ENCODE data around the gene CYTH1. TPM values are rescaled to one million over a fixed set of nuclear protein-coding genes. Genes with fewer than 3 reads are reported as not detected.

The CYTH1 gene
- total and polyA plus RNA-seq, 10 of the 15 experiments (the other 5 are each of a cell fraction or from before 2014, with no cell fraction given) = 6.6 to 188 (median 145) TPM

DNA sequence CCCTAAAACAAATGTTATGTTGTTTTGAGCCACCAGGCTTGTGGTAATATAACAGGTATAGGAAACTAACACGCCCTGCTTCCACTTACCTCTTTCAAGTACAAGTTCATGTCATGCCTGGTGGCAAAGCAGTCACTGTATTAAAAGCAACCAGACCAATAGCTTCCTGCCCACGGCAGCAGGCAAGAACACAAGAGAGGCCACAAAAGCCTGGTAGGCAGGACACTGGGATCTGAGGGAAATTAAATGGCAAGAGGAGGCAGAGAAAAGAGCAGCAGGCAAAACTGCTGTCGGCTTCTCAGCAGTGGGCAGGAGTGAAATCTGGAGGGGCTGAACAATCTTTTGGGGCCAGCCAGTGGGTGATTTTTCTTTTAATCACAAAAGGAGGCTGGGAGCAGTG, 2.2 kb downstream of the CYTH1 start (continued):
- TF ChIP-seq IKZF1 (conservative IDR thresholded peaks at IDR 0.05) = 0 out of 2 replicates have a peak, but pooled peaks have one; percentile 0
- no peak for TF ChIP-seq HDAC2 (IDR thresholded peaks at IDR 0.05)
- TF ChIP-seq, protein P1, sequence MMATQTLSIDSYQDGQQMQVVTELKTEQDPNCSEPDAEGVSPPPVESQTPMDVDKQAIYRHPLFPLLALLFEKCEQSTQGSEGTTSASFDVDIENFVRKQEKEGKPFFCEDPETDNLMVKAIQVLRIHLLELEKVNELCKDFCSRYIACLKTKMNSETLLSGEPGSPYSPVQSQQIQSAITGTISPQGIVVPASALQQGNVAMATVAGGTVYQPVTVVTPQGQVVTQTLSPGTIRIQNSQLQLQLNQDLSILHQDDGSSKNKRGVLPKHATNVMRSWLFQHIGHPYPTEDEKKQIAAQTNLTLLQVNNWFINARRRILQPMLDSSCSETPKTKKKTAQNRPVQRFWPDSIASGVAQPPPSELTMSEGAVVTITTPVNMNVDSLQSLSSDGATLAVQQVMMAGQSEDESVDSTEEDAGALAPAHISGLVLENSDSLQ (IDR thresholded peaks at IDR 0.05) = no peak
- TF ChIP-seq MXI1 (IDR thresholded peaks at IDR 0.05; ENCODE audit: low read depth, low read length) = peak; percentile 63; the same call in 1 of the 2 replicates
- TF ChIP-seq NFYB (IDR thresholded peaks at IDR 0.05; ENCODE audit: insufficient read depth, low read depth, low read length) = no peak
- TF ChIP-seq, protein P2, sequence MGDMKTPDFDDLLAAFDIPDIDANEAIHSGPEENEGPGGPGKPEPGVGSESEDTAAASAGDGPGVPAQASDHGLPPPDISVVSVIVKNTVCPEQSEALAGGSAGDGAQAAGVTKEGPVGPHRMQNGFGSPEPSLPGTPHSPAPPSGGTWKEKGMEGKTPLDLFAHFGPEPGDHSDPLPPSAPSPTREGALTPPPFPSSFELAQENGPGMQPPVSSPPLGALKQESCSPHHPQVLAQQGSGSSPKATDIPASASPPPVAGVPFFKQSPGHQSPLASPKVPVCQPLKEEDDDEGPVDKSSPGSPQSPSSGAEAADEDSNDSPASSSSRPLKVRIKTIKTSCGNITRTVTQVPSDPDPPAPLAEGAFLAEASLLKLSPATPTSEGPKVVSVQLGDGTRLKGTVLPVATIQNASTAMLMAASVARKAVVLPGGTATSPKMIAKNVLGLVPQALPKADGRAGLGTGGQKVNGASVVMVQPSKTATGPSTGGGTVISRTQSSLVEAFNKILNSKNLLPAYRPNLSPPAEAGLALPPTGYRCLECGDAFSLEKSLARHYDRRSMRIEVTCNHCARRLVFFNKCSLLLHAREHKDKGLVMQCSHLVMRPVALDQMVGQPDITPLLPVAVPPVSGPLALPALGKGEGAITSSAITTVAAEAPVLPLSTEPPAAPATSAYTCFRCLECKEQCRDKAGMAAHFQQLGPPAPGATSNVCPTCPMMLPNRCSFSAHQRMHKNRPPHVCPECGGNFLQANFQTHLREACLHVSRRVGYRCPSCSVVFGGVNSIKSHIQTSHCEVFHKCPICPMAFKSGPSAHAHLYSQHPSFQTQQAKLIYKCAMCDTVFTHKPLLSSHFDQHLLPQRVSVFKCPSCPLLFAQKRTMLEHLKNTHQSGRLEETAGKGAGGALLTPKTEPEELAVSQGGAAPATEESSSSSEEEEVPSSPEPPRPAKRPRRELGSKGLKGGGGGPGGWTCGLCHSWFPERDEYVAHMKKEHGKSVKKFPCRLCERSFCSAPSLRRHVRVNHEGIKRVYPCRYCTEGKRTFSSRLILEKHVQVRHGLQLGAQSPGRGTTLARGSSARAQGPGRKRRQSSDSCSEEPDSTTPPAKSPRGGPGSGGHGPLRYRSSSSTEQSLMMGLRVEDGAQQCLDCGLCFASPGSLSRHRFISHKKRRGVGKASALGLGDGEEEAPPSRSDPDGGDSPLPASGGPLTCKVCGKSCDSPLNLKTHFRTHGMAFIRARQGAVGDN (IDR thresholded peaks at IDR 0.05) = 0 out of 2 replicates have a peak, but pooled peaks have one; percentile 35
- TF ChIP-seq RELA (IDR thresholded peaks at IDR 0.05; ENCODE audit: borderline replicate concordance, partially characterized antibody) = no peak
- TF ChIP-seq RUNX3 (IDR thresholded peaks at IDR 0.05; ENCODE audit: low read length) = peak; percentile 50

All from GM12878 (cell line).